ENCODE data around the gene ADCY6. TPM values are rescaled to one million over a fixed set of nuclear protein-coding genes. Genes with fewer than 3 reads are reported as not detected.

Gene ADCY6
- total and polyA plus RNA-seq, 2 of the 4 experiments (the other 2 are of a cell fraction), result 18.5 to 34.4 TPM

DNA sequence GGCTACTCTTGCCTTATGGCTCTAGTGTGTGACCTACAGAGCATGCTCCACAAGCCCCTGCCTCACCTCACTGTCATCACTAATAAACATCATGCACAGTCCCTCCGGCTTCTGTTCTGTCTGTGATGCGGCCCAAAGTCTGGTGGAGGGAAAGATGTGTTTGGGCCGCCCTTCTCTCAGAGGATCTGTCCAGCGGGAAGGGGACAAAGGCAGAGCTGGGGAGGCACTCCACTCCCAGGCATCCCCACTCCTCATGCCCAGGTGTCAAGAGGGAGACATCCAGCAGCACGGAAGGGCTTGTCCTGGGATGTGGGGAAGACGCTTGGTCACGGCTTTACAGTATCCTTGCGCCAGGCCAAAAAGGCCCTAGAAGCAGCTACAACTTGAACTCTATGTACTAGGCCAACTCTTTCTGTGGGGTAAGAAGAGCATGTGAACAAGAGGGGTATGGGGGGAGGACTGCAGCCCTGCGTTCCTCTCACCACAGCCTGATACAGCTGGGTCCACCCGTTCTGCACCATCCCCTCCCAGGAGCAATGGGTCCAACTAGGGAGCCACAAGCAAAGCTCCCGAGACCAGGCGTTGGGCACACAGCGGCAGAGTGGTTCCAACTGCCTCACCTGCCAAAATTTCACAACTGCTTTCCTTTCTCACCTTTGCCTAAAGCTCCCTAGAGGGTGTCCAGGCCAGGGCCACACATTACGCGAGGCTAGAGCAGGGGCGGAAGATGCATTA lies 40.1 kb upstream of the ADCY6 start:
- intact Hi-C loops (cut with micrococcal nuclease) (no loop called here), in situ Hi-C loops (cut with MboI; ENCODE audit: low sequenced_read_pairs) (no loop called here), dilution Hi-C loops (cut with HindIII; ENCODE audit: low sequenced_read_pairs, unreplicated experiment) (no loop called here)
- H3K9me3 ChIP-seq (ENCODE audit: control insufficient read depth, insufficient read depth, low read length), result no peaks in the 10 kb centered on the region
- H3K56ac ChIP-seq (ENCODE audit: extremely low read depth, insufficient read depth, low read length), result no peak overlapping the region
- H3K36me3 ChIP-seq (ENCODE audit: control insufficient read depth, insufficient read depth, low read length), result peaks cover 95% of the 10 kb centered on the region
- H2BK120ac ChIP-seq (ENCODE audit: low read depth, low read length), result no peak overlapping the region
- H3K18ac ChIP-seq (ENCODE audit: low read depth, low read length), result no peak overlapping the region
- H3K4me2 ChIP-seq (ENCODE audit: low read depth, low read length), result no peak overlapping the region
- no peak overlapping the region for H3K27ac ChIP-seq (ENCODE audit: insufficient read depth, low read length)
- no peak overlapping the region for H2BK15ac ChIP-seq (ENCODE audit: low read depth, low read length)
- no peak for DNase-seq
- POLR2A ChIA-PET (ENCODE audit: unreplicated experiment), result no interaction called here
- no peak overlapping the region for H4K5ac ChIP-seq (ENCODE audit: low read depth, low read length)
- no TSS peak for BruUV-seq (replicated peaks)
- H3K14ac ChIP-seq (replicated peaks; ENCODE audit: low read depth, low read length), result no peak overlapping the region
- H3K4me3 ChIP-seq (ENCODE audit: insufficient read depth, low read depth, low read length), result no peak overlapping the region
- no peak overlapping the region for H2BK5ac ChIP-seq (ENCODE audit: low read depth, low read length, poor library complexity, severe bottlenecking)
- H2AK9ac ChIP-seq (replicated peaks; ENCODE audit: low read depth, low read length, poor library complexity), result no peak overlapping the region
- peaks cover 27% of the 10 kb centered on the region for H4K20me1 ChIP-seq (ENCODE audit: insufficient read depth, low read length)
- TF ChIP-seq MAZ (IDR thresholded peaks at IDR 0.05; ENCODE audit: borderline replicate concordance, low read depth, low read length) (no peak), RFX5 (IDR thresholded peaks at IDR 0.05; ENCODE audit: low read depth, low read length) (no peak)
- no peak overlapping the region for H3K23ac ChIP-seq (ENCODE audit: low read depth, low read length)
- H2BK20ac ChIP-seq (ENCODE audit: low read depth, low read length), result no peak overlapping the region
- no peak overlapping the region for H4K8ac ChIP-seq (ENCODE audit: low read depth in 2 of 2, low read length in 2 of 2)
- no peaks in the 10 kb centered on the region for H3K4me1 ChIP-seq (ENCODE audit: control insufficient read depth, insufficient read depth, low read length)
- no peak overlapping the region for H3K4ac ChIP-seq (ENCODE audit: low read depth, low read length)
- H3K9me1 ChIP-seq (ENCODE audit: insufficient read depth, low read length), result no peaks in the 10 kb centered on the region; the same call in 1 of the 2 replicates
- no peak overlapping the region for H2AK5ac ChIP-seq (ENCODE audit: low read depth, low read length)
- CTCF ChIA-PET, result interaction anchor here (1.2 to 1.3 kb wide), 2 partner anchors 14 to 159 kb away, joined by 4 to 6 read pairs; no protein-coding TSS in a partner anchor
- H3K27me3 ChIP-seq (ENCODE audit: control insufficient read depth, insufficient read depth, low read length), result no peaks in the 10 kb centered on the region
- peak overlapping the region; percentile 5 for H2AFZ ChIP-seq (replicated peaks; ENCODE audit: low read length, poor library complexity)
- WGBS, 2 experiments (ENCODE audit: extremely low coverage in 2 of 2, insufficient read length in 1 of 2), result no CpG with 5 or more reads among the region's 16 CpGs
- peaks cover 0 to 13% of the 10 kb centered on the region in 2 experiments; a peak in 2 of 4 replicates for H3K79me1 ChIP-seq (ENCODE audit: low read depth in 1 of 2, low read length in 2 of 2)
- ATAC-seq (ENCODE audit: low read depth), result no peak
- H3K9ac ChIP-seq (ENCODE audit: low read depth, low read length), result no peak overlapping the region
- H4K91ac ChIP-seq (ENCODE audit: insufficient read depth, low read depth, low read length), result no peak overlapping the region

Data from IMR-90 (cell line).